Left lung (tissue), 10 donors: Measurements from ENCODE around the gene CDK9. TPM values are rescaled to one million over a fixed set of nuclear protein-coding genes. Genes with fewer than 3 reads are reported as not detected.

Experiments
- ATAC-seq: fragments of 200-7000 bp; cut with Tn5 transposase; one replicate; pipeline ENCODE4 v1.9.1; 2020; ENCODE audit warnings: moderate library complexity
- DNase-seq, 4 donors: peaks; one replicate each; pipeline ENCODE4 v3.0.0-alpha.2; 2013 to 2020
- H3K27ac ChIP-seq, 2 donors: fragments of 200-600 bp; sonication (generic) in 1 of 2; one replicate each; pipeline versions ENCODE4 v1.5.0 to v1.8.0; 2020 to 2021
- H3K27me3 ChIP-seq, 2 donors: fragments of 200-600 bp; sonication (generic) in 1 of 2; one replicate each; pipeline versions ENCODE4 v1.5.0 to v1.8.0; 2020 to 2021
- H3K36me3 ChIP-seq, 2 donors: fragments of 200-600 bp; sonication (generic) in 1 of 2; one replicate each; pipeline versions ENCODE4 v1.5.0 to v1.8.0; 2020 to 2021
- H3K4me1 ChIP-seq, 2 donors: fragments of 200-600 bp; one replicate each; pipeline ENCODE4 v1.8.0; 2021
- H3K4me3 ChIP-seq, 2 donors: fragments of 200-600 bp; sonication (generic) in 1 of 2; one replicate each; pipeline versions ENCODE4 v1.5.0 to v1.8.0; 2020 to 2021; ENCODE audit warnings: mild to moderate bottlenecking in 1 of 2
- H3K9me3 ChIP-seq, 2 donors: fragments of 200-600 bp; sonication (generic) in 1 of 2; one replicate each; pipeline versions ENCODE4 v1.5.0 to v1.8.0; 2020 to 2021
- intact Hi-C, 2 donors: fragments of 100-400 bp; cut with DNase I; formaldehyde crosslinking; loops; one replicate each; pipeline versions ENCODE4 v1.11.2 to v1.14.2; 2022
- polyA plus RNA-seq, 6 donors: library from polyadenylated mRNA; unstranded; fragments of 120-200 nt; gene quantifications; one replicate each; pipeline ENCODE4 v1.2.1, GENCODE V29; 2013; ENCODE audit not compliant: insufficient read length in 6 of 6
- total RNA-seq, 2 donors: library from RNA; stranded (reverse); fragmentation: NEBNext Ultra II Directional; extraction: Animal tissue kit (Norgen Biotek cat#: 25700); gene quantifications; one replicate each; pipeline ENCODE4 v1.2.1, GENCODE V29; 2021
- TF ChIP-seq, protein P1 (sequence below), 2 donors: fragments of 200-600 bp; sonication (generic) in 1 of 2; IDR thresholded peaks; one replicate each; pipeline versions ENCODE4 v1.5.0 to v1.8.0; 2021; ENCODE audit warnings: antibody characterized with exemption in 2 of 2
- donor health status: DM: no; HTN: yes; CAD: no.
- donor health status: DM: no; HTN: no; CAD: no.

Gene CDK9
- total and polyA plus RNA-seq, 8 donors = 56.0 to 83.4 (median 62.0) TPM

DNA sequence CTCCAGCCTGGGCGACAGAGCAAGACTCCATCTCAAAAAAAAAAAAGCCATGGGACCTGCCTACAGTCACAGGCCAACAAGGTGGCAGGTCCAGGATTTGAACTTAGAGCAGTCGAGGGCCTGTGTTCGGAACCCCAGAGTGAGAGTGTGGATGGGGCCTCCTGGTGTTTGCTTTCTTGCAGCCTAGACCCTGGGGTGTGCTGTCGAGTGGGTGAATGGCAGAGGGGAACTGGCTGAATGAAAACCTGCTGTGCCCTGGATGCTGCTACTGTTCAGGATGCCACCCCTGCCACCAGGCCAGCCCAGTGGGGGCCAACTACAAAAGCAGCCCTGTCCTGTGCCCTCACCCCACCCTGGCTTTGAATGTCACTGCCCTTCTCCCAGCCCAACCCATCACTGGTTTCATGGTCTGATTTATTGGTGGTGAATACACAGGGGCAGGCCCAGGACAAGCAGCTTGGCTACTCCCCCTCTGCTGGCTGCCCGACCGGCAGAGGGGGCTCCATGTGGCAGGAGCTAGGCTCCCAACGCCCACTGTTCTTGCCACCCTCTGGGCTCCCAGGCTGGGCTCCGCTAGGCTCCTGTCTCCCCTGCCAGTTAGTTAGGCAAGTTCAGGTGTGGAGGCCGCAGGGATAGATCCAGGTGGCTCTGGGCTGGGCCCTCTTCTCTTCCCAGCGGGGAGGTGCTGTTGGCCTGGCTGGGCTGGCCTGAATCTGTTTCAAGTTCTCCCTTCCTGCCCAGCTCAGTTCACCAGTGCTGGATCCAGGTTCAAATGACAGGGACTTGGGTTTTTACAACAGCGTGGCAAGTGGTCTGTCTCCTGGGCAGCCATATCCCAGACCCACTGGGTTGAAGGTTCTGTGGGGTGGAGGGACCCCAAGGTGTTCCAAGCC, 29.0 kb downstream of the CDK9 start:
- H3K27me3 ChIP-seq = no peaks in the 10 kb centered on the region
- intact Hi-C loops = no loop called here
- H3K9me3 ChIP-seq = no peaks in the 10 kb centered on the region
- H3K4me3 ChIP-seq = no peak overlapping the region
- no peak for DNase-seq
- ATAC-seq = no peak
- peaks cover 0 to 3% of the 10 kb centered on the region in 2 donors for H3K4me1 ChIP-seq
- H3K27ac ChIP-seq = peak overlapping the region in 1 of 2 donors; percentile 28
- H3K36me3 ChIP-seq = peaks cover 0 to 100% of the 10 kb centered on the region in 2 donors
- TF ChIP-seq, protein P1, sequence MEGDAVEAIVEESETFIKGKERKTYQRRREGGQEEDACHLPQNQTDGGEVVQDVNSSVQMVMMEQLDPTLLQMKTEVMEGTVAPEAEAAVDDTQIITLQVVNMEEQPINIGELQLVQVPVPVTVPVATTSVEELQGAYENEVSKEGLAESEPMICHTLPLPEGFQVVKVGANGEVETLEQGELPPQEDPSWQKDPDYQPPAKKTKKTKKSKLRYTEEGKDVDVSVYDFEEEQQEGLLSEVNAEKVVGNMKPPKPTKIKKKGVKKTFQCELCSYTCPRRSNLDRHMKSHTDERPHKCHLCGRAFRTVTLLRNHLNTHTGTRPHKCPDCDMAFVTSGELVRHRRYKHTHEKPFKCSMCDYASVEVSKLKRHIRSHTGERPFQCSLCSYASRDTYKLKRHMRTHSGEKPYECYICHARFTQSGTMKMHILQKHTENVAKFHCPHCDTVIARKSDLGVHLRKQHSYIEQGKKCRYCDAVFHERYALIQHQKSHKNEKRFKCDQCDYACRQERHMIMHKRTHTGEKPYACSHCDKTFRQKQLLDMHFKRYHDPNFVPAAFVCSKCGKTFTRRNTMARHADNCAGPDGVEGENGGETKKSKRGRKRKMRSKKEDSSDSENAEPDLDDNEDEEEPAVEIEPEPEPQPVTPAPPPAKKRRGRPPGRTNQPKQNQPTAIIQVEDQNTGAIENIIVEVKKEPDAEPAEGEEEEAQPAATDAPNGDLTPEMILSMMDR (IDR thresholded peaks at IDR 0.05) = no peak

DNA sequence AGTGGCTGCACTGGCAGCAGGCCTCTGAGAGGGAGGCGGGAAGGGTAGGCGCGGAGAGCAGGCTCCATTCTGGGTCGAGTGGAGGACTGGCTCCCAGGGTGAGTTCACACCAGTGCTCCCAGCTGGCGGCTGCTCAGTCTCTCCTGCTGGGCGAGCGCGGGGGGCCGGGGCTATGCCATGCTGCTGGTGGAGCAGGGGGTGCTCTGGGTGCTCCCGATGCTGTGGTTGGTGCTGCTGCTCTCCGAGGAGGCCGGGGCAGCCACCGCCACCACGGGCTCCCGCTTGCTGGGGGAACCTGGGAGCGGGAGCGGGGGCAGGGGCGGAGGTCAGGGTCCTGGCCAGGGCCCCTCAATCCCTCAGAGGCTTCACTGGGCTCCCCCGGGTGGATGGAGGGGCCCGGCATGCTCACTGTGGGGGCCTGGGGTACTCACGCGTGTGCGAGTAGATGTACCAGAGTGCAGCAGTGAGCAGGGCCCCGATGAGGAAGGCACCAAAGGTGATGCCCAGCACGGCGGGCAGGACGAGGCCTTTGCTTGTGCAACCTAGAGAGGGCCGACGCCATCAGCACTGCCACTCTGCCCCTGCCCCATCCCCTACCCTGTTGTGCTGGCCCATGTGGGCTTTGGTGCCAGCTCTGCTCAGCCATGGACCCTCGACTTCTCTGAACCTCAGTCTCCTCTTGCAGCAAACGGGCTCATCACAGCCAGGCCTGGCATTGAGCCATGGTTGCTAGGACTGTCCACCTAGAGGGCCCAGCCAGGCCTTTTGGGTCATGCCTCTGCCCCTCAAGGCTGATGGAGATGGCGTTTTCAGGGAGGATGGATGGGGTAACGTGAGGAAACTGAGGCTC, 29.9 kb downstream of the CDK9 start:
- Histone ChIP-seq H3K36me3 (peaks cover 0 to 100% of the 10 kb centered on the region in 2 donors), H3K4me3 (no peak overlapping the region), H3K27ac (peak overlapping the region in 1 of 2 donors; percentile 28), H3K9me3 (no peaks in the 10 kb centered on the region), H3K27me3 (no peaks in the 10 kb centered on the region), H3K4me1 (peaks cover 0 to 3% of the 10 kb centered on the region in 2 donors)
- TF ChIP-seq, protein P1 (IDR thresholded peaks at IDR 0.05) = no peak
- intact Hi-C loops = no loop called here
- ATAC-seq (no peak), DNase-seq (no peak)

DNA sequence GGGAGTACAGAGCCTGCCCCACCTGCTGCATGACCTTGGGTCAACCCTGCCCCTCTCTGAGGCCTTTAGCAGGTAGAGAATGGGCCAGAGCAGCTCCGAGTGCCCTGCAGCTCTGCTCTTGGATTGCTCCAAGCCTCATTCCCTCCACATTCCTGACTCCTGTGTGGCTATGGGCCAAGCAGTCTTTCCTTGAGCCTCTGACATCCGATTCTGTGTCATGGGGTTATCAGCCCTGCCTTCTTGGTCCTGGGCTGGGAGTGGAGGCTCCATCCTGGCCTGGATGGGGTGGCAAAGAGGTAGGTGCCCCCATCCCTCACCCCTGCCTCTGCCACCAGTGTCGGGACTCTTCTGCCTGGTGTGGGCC, 30.5 kb downstream of the CDK9 start:
- TF ChIP-seq, protein P1 (IDR thresholded peaks at IDR 0.05) = no peak
- Histone ChIP-seq H3K4me1 (peaks cover 0 to 3% of the 10 kb centered on the region in 2 donors), H3K36me3 (peaks cover 0 to 100% of the 10 kb centered on the region in 2 donors), H3K27ac (no peak overlapping the region), H3K9me3 (no peaks in the 10 kb centered on the region), H3K27me3 (no peaks in the 10 kb centered on the region), H3K4me3 (no peak overlapping the region)
- DNase-seq (no peak), ATAC-seq (no peak)
- intact Hi-C loops = no loop called here

DNA sequence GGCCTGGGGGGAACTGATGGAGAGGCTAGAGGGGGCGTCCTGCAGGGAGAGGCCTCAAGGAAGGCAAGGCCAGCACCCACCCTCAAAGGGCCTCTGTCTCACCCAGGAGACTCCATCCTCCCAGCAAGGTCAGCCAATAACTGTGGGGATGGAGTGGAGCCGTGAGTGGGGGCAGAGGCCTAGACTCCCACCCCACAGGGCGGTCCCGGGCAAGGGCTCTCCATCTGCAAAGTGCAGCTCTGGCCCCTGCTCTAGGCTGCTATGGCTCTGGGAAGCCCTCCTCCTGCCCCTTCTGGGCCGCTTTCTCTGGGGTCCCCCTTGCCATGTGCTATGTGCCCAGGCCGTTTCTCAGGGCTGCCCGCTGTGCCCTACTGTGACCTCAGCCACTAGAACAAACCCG, 30.9 kb downstream of the CDK9 start:
- Histone ChIP-seq H3K9me3 (no peaks in the 10 kb centered on the region), H3K36me3 (peaks cover 0 to 99% of the 10 kb centered on the region in 2 donors), H3K4me1 (peaks cover 0 to 3% of the 10 kb centered on the region in 2 donors), H3K27me3 (no peaks in the 10 kb centered on the region), H3K27ac (peak overlapping the region in 1 of 2 donors; percentile 20), H3K4me3 (no peak overlapping the region)
- intact Hi-C loops = no loop called here
- TF ChIP-seq, protein P1 (IDR thresholded peaks at IDR 0.05) = no peak
- DNase-seq (no peak), ATAC-seq (no peak)
